HG03025 (cell line): ENCODE results near the gene TRAPPC10.

Experiments used
- ATAC-seq: cut with Tn5 transposase; IDR thresholded peaks from one replicate; pipeline ENCODE4 v1.9.1; 2021; ENCODE audit warnings: mild to moderate bottlenecking, moderate library complexity; ENCODE audit not compliant: unreplicated experiment, low FRiP score

The TRAPPC10 gene

GRCh38 chr21:44029460-44030087 is 17.5 kb downstream of the TRAPPC10 start:
- ATAC-seq = no peak

GRCh38 chr21:44035244-44035643 is 23.1 kb downstream of the TRAPPC10 start:
- no peak for ATAC-seq

- ATAC-seq = no peak
Observed at GRCh38 chr21:44038063-44038462, 26.0 kb downstream of the TRAPPC10 start.

- ATAC-seq = no peak
Observed at GRCh38 chr21:44039828-44040227, 27.7 kb downstream of the TRAPPC10 start.

GRCh38 chr21:44043613-44044012 is 31.5 kb downstream of the TRAPPC10 start:
- ATAC-seq = no peak

GRCh38 chr21:44046734-44047133 is 34.6 kb downstream of the TRAPPC10 start:
- ATAC-seq = no peak

GRCh38 chr21:44047996-44048560 is 36.0 kb downstream of the TRAPPC10 start:
- ATAC-seq = no peak

GRCh38 chr21:44049182-44049581 is 37.1 kb downstream of the TRAPPC10 start:
- no peak for ATAC-seq

GRCh38 chr21:44049606-44050005 is 37.5 kb downstream of the TRAPPC10 start:
- ATAC-seq = no peak

GRCh38 chr21:44050276-44050675 is 38.2 kb downstream of the TRAPPC10 start:
- no peak for ATAC-seq

GRCh38 chr21:44051462-44051941 is 39.4 kb downstream of the TRAPPC10 start:
- ATAC-seq = no peak

- ATAC-seq = no peak
Observed at GRCh38 chr21:44052071-44052829, 40.1 kb downstream of the TRAPPC10 start.

GRCh38 chr21:44052830-44053226 is 40.7 kb downstream of the TRAPPC10 start:
- no peak for ATAC-seq

GRCh38 chr21:44053567-44053966 is 41.5 kb downstream of the TRAPPC10 start:
- no peak for ATAC-seq

GRCh38 chr21:44054710-44055109 is 42.6 kb downstream of the TRAPPC10 start:
- no peak for ATAC-seq

- ATAC-seq = no peak
Observed at GRCh38 chr21:44057055-44057454, 44.9 kb downstream of the TRAPPC10 start.

- ATAC-seq = no peak
Observed at GRCh38 chr21:44057960-44058651, 46.0 kb downstream of the TRAPPC10 start.

GRCh38 chr21:44058652-44058964 is 46.5 kb downstream of the TRAPPC10 start:
- ATAC-seq = no peak

GRCh38 chr21:44058981-44059380 is 46.9 kb downstream of the TRAPPC10 start:
- ATAC-seq = no peak

- no peak for ATAC-seq
Observed at GRCh38 chr21:44059710-44060109, 47.6 kb downstream of the TRAPPC10 start.

- no peak for ATAC-seq
Observed at GRCh38 chr21:44062380-44062779, 50.3 kb downstream of the TRAPPC10 start.
